ENCODE measurements around the gene TMEM17.

Gene TMEM17

GRCh38 chr2:62474176-62474575 lies 31.8 kb downstream of the TMEM17 start:
- TF ChIP-seq CTCF (IDR thresholded peaks at IDR 0.05; ENCODE audit: insufficient read depth, low read depth, low read length, missing control alignments), result no peak
- no peak for DNase-seq (ENCODE audit: low read depth)
- H3K4me3 ChIP-seq (ENCODE audit: low read depth, low read length), result no peak overlapping the region

- H3K4me3 ChIP-seq (ENCODE audit: low read depth, low read length), result no peak overlapping the region
- DNase-seq (ENCODE audit: low read depth), result no peak
- TF ChIP-seq CTCF (IDR thresholded peaks at IDR 0.05; ENCODE audit: insufficient read depth, low read depth, low read length, missing control alignments), result no peak
Measured at GRCh38 chr2:62473246-62473827, 32.7 kb downstream of the TMEM17 start.

- no peak for TF ChIP-seq CTCF (IDR thresholded peaks at IDR 0.05; ENCODE audit: insufficient read depth, low read depth, low read length, missing control alignments)
- no peak for DNase-seq (ENCODE audit: low read depth)
- no peak overlapping the region for H3K4me3 ChIP-seq (ENCODE audit: low read depth, low read length)
Measured at GRCh38 chr2:62472312-62472711, 33.7 kb downstream of the TMEM17 start.

- no peak for TF ChIP-seq CTCF (IDR thresholded peaks at IDR 0.05; ENCODE audit: insufficient read depth, low read depth, low read length, missing control alignments)
- DNase-seq (ENCODE audit: low read depth), result no peak
- no peak overlapping the region for H3K4me3 ChIP-seq (ENCODE audit: low read depth, low read length)
Measured at GRCh38 chr2:62471816-62472215, 34.2 kb downstream of the TMEM17 start.

GRCh38 chr2:62471404-62471803 lies 34.6 kb downstream of the TMEM17 start:
- H3K4me3 ChIP-seq (ENCODE audit: low read depth, low read length), result no peak overlapping the region
- no peak for TF ChIP-seq CTCF (IDR thresholded peaks at IDR 0.05; ENCODE audit: insufficient read depth, low read depth, low read length, missing control alignments)

GRCh38 chr2:62469548-62469947 lies 36.4 kb downstream of the TMEM17 start:
- H3K4me3 ChIP-seq (ENCODE audit: low read depth, low read length), result no peak overlapping the region
- DNase-seq (ENCODE audit: low read depth), result no peak
- no peak for TF ChIP-seq CTCF (IDR thresholded peaks at IDR 0.05; ENCODE audit: insufficient read depth, low read depth, low read length, missing control alignments)

More at GRCh38 chr2:62471404-62471803, 34.6 kb downstream of the TMEM17 start:
- DNase-seq (ENCODE audit: low read depth), result no peak

GRCh38 chr2:62469114-62469513 lies 36.9 kb downstream of the TMEM17 start:
- no peak overlapping the region for H3K4me3 ChIP-seq (ENCODE audit: low read depth, low read length)
- no peak for DNase-seq (ENCODE audit: low read depth)
- TF ChIP-seq CTCF (IDR thresholded peaks at IDR 0.05; ENCODE audit: insufficient read depth, low read depth, low read length, missing control alignments), result no peak

Measured in GM12865 (cell line).